NCI-H2029 treated with DMSO at 0.1 percent for 48 hours (cell line): ENCODE measurements around the gene PFN2.

Experiments used
- DNase-seq: peaks from one replicate; lab custom pipeline; 2025; lab: John Stamatoyannopoulos, UW

Gene PFN2

GRCh38 chr3:149917124-149917667 lies 53.5 kb downstream of the PFN2 start:
- no peak for DNase-seq
